ENCODE results near the gene NEGR1.
"Not testable (repeated sequence)": the region's sequence is repeated elsewhere in the genome, so short reads cannot be mapped to it uniquely, and the experiment has no call there.

Gene NEGR1

GRCh38 chr1:72282271-72283021 lies at the start of gene NEGR1:
TSS of gene NEGR1 (minus strand) at chr1:72282539.
- peak; percentile 45 to 56 for DNase-seq (ENCODE audit: low read depth in 2 of 2)

- no peak for DNase-seq (ENCODE audit: low read depth in 2 of 2)
Observed at GRCh38 chr1:72326494-72326893, 44.2 kb upstream of the NEGR1 start.

GRCh38 chr1:72324451-72324850 lies 42.1 kb upstream of the NEGR1 start:
- DNase-seq (ENCODE audit: low read depth in 2 of 2): no peak

GRCh38 chr1:72322910-72323309 lies 40.6 kb upstream of the NEGR1 start:
- no peak for DNase-seq (ENCODE audit: low read depth in 2 of 2)

GRCh38 chr1:72296501-72296900 lies 14.2 kb upstream of the NEGR1 start:
- DNase-seq (ENCODE audit: low read depth in 2 of 2): no peak

- no peak for DNase-seq (ENCODE audit: low read depth in 2 of 2)
Observed at GRCh38 chr1:72288886-72289285, 6.5 kb upstream of the NEGR1 start.

GRCh38 chr1:72286401-72286800 lies 4.1 kb upstream of the NEGR1 start:
- DNase-seq (ENCODE audit: low read depth in 2 of 2): no peak

GRCh38 chr1:72285074-72285425 lies 2.7 kb upstream of the NEGR1 start:
- DNase-seq (ENCODE audit: low read depth in 2 of 2): no peak

- peak in 1 of 2 donors; percentile 6 for DNase-seq (ENCODE audit: low read depth in 2 of 2)
Observed at GRCh38 chr1:72284348-72285073, 2.2 kb upstream of the NEGR1 start.

GRCh38 chr1:72284084-72284347 lies 1.7 kb upstream of the NEGR1 start:
- no peak for DNase-seq (ENCODE audit: low read depth in 2 of 2)

- DNase-seq (ENCODE audit: low read depth in 2 of 2): peak in 1 of 2 donors; percentile 1
Observed at GRCh38 chr1:72283307-72284083, 1.2 kb upstream of the NEGR1 start.

GRCh38 chr1:72283022-72283306 lies 625 bp upstream of the NEGR1 start:
- DNase-seq (ENCODE audit: low read depth in 2 of 2): no peak

- no peak for DNase-seq (ENCODE audit: low read depth in 2 of 2)
Observed at GRCh38 chr1:72281637-72282270, 585 bp downstream of the NEGR1 start.

- no peak for DNase-seq (ENCODE audit: low read depth in 2 of 2)
Observed at GRCh38 chr1:72281144-72281543, 1.2 kb downstream of the NEGR1 start.

- DNase-seq (ENCODE audit: low read depth in 2 of 2): no peak
Observed at GRCh38 chr1:72280711-72281110, 1.6 kb downstream of the NEGR1 start.

GRCh38 chr1:72280131-72280530 lies 2.2 kb downstream of the NEGR1 start:
- no peak for DNase-seq (ENCODE audit: low read depth in 2 of 2)

- no peak for DNase-seq (ENCODE audit: low read depth in 2 of 2)
Observed at GRCh38 chr1:72278461-72278860, 3.9 kb downstream of the NEGR1 start.

GRCh38 chr1:72271555-72272085 lies 10.7 kb downstream of the NEGR1 start:
- no peak for DNase-seq (ENCODE audit: low read depth in 2 of 2)

- no peak for DNase-seq (ENCODE audit: low read depth in 2 of 2)
Observed at GRCh38 chr1:72262735-72263134, 19.6 kb downstream of the NEGR1 start.

GRCh38 chr1:72253132-72253531 lies 29.2 kb downstream of the NEGR1 start:
- no peak for DNase-seq (ENCODE audit: low read depth in 2 of 2)

- DNase-seq (ENCODE audit: low read depth in 2 of 2): no peak
Observed at GRCh38 chr1:72241397-72241796, 40.9 kb downstream of the NEGR1 start.

GRCh38 chr1:72235931-72236330 lies 46.4 kb downstream of the NEGR1 start:
- DNase-seq (ENCODE audit: low read depth in 2 of 2): not testable (repeated sequence)
